ENCODE measurements around the gene FAM76B.
A peak's percentile ranks its signal among the peaks of the same experiment; 100 is the strongest.

The FAM76B gene

DNA sequence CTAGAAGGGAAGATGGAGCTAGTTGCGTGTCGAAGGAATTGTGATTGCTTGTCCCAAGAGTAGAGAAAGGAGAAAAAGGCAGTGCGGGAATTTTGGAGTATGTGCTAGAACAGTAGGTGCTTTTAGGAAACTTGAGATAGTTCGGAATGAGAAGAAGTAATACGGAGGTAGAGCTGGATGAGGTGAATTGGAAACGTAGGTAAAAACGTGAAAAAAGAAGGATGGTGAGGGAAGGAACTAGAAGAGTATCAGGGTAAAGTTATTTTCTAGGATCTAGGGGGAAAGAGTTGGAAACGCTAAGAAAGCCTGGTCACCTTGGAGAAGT is 2.1 kb upstream of the FAM76B start:
- no peak for DNase-seq

DNA sequence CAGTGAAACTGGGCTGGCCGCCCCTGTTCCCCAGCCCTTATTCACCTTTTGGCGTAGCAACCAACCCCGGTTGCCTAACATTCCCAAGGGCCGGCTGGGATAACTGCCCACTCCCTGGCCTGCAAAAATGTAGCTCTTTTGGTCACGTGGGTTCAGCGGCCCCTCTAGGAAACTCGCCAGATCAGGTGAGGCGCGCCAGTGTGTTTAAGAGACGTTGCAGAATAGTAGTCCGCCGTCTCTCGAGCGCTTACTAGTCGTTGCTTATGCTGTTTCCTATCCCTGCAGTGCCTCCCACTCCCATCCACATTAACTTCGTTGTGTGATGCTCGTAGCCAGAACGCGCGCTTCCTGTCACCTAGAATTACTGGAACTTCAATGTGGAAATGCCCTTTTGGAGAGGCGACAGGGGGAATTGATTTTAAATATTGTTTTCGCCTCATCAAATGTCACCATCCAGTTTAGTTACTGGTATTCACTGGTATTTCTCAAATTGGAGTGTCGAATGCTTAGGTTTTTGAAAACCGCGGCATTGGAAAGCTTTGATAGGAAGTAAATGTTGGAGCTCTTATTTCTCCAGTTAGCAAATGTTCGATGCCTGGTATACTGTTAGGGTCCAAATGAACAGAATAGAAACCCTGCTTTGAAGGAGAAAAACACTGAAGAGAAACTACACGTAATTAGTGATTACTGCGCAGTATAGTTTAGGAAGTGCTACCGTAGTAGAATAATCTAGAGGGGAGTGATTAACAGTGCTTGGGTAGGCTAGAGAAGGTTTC is 1.5 kb upstream of the FAM76B start:
- peak; percentile 63 for DNase-seq

DNA sequence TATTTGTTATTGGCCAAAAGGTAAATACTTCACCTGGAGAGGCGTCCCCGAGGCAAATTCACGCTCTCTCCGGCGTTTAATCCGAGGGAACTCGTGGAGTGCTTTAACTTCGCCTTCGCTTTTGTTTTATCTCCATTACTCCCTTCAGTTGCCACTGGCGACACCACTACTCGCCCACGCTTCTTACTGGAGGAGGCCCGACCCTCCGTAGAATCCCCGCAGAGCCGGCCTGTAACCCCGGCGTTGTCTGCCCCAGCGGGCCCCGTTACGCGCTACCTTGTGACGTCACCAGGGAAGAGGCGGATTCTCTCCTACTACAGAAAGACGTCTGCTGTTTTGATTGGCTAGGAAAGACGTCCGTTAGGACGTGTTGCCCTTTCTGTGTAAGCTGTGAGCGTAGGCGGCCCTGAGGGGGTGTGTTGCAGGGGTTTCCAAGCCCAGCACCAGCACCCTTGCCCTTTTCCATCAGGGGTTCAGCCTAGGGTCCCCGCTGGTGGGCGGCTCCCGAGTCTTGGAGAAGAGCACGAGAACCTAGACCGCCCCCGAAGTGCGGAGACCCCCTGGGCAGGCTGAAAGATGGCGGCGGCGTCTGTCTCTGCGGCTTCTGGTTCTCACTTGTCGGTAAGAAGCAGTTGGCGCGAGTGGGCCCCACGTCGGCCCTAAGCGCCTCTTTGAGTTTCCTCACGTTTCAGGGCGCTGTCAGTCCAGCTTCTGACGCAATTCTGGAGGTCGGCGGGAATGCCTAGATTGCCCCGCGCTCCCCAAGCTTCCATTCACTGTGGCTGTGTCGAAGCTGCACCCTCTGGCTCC is 746 bp upstream of the FAM76B start, which contains the start of gene CEP57:
Gene CEP57 (plus strand): TSS at position 376 of the 810 bp plus-strand sequence. CDS start 201 bp downstream, at position 577.
- peak; percentile 96 for DNase-seq

DNA sequence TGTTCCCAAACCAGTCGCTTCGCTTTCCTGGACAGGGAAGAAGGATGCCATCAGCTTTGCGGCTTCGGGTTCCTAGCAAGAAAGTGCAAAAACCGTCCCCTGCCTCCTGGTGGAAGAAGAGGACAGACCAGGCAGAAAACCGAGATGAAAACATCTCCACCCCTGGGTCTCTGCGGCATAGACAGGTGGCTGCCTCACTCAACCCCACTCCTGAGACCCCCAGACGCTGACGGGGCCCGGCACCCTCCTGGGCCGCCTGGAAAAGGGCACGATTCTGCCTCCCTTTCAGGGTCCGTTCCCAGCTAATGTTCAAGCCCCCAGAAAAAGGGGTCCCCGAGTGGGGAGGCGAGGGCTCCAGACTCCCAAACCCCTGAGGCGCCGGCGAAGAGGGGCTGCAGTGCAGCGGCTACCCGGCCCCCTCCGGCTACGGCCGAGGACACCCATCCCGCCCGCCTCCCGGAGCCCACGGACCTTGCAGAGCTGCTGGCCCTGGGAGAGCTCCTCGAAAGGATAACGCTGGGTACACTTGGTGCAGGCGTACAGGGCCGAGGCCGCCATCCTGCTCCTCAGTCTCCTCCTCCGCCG is 569 bp downstream of the FAM76B start:
- DNase-seq: no peak

DNA sequence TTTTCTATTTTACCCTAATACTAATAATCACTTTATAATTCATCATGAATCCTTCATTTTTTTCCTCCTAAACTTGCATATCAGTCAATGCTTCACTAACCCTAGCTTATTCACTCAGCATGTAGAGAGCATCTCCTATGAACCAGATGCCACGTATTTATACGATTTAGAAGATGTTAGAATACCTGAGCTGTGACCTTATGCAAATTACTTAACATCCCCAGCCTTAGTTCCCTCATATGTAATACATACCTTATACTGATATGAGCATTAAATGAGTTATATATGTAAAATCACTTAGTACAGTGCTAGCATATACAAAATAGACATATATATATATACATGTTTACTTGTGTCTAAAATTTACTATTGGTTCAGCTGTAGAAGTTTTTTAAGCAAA is 9.0 kb downstream of the FAM76B start:
- DNase-seq: no peak

DNA sequence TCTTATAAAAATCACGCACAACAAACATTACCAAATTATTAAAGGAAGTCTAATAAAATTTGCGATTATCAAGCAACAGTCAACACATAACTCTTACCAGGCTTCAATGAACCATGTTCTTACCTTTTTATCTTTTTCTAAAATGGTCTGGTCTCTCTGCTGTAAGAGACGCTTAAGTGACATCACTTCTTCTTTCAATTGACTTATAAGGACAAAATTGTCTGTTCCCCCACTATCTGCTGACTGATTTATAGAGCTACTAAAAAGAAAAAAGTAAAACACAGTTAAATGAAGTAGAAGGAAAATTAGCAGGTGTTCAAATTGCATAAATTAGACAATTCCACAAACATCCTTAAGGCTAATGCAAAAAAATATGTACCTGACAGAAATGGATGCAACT is 10.9 kb downstream of the FAM76B start:
- DNase-seq: no peak

DNA sequence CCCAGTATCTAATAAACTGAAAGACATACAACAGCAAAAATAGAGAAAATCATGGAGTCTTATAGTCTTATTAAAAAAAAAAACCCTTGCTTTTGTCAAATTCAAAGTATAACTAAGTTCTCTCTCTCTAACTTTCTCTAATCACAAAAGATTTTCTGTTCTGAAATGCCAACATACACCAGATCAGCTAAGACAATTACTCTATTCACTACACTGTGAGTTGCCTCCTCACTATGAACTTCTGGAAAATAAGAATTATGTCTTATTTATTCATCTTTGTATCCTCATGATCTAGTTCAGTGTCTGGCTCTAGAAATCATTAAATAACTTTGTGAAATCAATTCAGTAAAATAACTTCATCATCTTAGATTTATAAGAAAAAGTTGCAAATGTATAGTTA is 12.7 kb downstream of the FAM76B start:
- no peak for DNase-seq

DNA sequence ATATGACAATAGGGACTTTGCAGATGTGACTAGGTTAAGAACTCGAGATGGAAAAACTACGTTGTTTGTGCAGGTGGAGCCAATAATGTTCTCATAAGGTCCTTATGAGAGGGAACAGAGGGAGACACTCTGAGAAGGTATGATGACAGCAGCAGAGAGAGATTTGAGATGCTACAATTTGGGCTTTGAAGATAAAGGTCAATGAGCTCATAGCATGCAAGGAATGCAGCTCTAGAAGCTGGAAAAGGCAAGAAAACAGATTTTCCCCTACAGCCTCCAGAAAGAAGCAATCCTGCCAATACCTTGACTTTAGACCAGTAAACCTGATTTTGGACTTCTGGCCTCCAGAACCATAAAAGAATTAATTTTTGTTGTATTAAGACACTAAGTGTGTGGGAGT is 21.1 kb downstream of the FAM76B start:
- no peak for DNase-seq

DNA sequence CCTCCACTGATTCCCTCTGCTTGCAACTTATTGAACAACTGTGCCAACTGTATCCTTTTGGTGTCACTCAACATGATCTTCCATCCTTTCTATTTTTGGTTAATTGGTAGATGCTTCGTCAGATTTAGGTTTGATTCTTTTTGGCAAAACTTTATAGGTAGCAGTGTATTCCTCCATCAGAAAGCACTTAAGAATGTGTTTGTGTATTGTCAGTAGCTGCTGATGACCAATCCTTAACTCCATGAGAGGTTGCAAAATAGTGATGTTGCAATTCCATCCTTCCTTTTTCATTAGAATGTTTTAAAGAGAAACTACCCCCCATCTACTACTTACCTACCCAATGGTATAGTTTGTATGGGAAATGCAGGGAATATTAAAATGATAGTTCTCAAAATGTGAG is 22.1 kb downstream of the FAM76B start:
- no peak for DNase-seq

DNA sequence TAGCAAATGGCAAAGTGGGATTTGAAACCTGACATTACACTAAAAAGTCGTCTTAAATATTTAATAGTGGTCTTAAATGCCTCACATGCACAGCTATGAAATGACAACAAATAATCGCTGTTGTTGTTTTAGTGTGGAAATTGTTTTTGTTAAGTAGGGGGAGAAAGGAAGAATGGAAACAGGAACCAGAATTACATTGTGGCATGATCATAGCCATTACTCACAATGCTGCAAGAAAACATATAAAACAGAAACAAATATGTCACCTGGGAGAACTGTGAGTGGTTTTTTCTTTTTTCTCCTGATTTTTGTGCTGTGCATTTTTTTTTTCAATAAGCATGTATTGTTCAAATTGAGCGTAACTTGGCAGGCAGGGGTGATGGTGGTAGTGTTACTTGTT is 22.9 kb downstream of the FAM76B start:
- no peak for DNase-seq

DNA sequence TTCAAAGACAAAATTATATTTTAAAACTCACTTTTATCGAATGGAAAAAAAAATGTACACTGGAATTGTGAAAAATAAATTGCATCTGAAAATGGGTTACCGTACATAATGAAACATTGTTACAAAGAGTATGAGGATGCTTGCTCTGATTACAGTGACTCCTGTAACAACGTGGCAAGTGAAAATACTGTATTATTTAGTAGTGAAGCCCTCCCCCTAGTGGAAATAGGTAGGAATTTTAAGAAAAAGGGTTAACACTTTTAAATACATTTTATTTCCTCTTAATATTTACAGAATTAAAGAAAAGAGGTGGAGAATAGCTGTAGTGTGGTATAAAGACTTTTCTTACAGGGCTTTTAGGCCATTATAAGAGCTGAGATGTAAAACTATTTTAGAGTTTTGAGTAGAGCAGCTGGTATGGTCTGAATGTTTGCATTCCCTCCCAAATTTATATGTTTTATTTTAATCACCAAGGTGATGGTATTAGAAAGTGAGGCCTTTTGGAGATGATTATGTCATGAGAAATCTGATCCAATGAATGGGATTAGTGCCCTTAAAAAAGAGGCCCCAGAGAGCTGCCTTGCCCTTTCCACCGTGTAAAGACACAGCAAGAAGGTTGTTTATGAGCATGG is 25.2 kb downstream of the FAM76B start:
- peak; percentile 71 for DNase-seq

DNA sequence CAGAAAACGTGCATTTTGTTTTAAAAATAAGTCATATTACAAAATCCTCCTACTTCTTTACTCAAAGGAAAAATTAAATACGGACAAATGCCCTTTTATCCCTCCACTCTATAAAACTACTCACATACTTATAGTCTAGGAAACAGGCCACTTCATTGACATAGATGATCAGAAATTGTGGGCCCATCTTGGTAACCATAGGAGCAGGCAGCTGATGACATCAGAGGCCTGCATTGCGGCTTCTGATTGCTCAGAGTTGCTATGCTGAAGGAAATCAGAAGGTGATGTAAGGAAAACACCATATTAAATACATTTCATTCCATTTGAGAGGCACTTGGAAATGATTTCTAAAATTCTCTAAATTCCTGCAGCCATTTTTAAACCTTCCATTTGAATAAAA is 27.0 kb downstream of the FAM76B start:
- DNase-seq: no peak

DNA sequence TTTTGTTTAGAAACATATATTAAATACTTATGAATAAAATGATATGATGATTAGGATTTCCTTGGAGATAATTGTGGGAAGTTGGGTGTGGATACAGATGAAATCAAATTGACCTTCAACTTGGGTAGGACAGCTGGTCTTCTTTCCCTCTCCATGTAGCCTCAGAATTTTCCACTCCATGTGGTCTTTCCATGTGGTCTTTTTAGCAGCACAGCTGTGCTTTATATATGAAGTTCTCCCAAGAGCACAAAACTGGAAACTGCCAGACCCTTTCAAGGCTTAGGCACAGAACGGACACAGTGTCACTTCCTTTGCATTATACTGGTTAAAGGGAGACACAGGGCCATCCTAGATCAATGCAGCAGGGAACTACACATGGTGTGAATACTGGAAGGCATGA is 28.6 kb downstream of the FAM76B start:
- DNase-seq: no peak

DNA sequence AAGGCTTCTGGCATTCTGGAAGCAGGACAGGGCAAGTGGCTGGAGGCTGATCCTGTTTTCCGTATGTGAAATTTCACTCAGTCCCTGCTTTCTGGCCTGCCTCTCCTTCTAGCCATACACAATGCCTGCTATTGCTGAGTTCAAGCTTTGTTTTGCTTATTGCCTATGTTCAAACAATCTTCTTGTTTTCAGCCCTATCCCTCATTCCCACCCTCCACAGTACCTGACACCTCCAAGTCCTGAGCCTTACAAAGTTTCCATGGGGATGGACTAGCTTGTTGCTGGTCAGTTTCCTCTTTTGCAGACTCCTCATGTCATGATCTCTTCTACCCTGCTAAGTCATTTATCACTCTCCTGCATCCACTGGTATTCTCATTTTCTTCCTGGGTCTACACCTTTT is 38.1 kb downstream of the FAM76B start:
- no peak for DNase-seq

DNA sequence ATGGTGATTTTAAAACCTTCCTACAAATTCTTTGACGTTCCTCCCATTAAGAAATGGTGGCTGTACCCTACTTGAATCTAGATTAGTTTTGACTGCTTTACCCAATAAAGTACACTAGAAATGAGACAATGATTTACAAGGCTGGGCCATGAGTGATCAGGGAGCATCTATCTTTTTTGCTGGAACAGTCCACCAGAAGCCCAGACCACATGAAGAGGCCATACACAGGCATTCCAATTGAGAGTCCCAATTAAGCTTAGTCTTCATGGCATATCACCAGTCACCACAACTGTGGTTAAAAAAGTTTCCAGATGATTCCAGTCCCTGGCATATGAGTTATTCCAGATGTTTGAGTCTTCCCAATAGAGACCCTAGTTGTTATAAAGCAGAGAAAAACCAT is 39.5 kb downstream of the FAM76B start:
- DNase-seq: no peak

DNA sequence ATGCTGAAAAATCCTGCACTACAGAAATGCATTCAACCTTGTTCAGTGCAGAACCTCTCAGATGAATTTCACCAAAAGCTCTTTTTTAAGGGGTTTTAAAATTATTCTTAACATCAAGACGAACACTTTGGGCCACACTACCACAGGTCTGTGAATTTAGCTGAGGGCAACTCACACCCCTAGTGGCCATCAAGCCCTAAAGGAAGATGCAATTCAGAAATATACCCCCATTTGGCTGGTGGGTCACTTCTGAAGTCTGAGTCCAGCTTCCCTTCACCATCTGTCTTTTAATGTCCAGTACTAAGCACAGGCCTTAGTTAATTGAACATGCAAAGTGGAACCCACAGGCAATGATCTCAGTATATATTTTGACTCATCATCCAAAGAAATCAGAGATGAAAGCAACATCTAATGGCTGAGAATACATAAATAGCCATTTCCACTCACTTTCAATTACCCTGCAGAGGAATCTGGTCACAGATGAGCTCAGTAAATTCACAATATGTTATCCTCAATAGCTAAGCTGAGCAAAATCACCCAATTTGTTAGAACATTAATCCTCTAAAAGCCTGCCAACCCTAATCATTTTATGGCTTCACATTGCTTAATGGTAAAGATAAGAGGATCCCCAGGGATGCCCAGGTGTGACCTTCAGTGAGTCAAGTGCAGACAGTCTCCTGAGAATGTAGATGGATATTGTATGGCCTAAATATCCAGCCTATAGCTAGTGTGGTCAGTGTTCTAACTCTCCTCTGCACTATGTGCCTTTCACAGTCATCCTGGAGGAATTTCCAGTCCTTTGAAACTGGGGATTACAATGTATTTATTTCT is 50.3 kb downstream of the FAM76B start:
- no peak for DNase-seq

DNA sequence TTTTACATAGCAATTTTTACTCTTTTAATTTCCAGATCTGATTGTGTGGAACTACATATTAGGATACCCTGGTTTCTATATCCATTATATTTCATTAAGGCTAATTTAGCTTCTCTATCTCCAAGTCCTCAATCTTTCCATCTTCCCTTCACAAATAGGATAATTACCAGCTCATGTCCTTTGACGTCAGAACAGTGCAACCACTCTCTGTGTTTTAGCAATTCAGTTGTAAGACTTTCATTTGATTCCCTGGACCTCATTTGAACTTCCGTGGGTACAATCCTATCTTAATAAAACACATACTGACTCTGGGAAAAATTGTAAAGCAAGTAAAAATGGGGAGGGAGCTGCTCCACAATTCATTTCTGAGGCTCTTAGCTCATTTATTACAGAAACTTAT is 52.8 kb downstream of the FAM76B start:
- DNase-seq: no peak

DNA sequence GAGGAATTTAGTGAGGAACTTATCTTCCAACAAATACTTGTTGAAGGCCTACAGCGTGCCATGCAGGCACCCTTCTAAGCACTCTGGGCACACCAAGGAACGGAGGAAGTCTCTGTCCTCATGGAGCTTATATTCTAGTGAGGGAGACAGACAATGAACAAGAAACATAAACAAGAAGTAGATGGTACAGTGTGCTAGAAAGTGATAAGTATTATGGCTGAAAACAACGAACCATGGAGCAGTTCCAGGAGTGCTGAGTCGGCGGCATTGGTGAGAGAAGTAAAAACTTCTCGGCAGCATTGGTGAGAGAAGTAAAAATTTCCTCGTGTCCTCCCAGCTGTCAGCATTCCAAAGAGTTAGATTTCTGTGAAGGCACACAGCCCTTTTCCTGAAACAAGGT is 53.2 kb downstream of the FAM76B start:
- no peak for DNase-seq

DNA sequence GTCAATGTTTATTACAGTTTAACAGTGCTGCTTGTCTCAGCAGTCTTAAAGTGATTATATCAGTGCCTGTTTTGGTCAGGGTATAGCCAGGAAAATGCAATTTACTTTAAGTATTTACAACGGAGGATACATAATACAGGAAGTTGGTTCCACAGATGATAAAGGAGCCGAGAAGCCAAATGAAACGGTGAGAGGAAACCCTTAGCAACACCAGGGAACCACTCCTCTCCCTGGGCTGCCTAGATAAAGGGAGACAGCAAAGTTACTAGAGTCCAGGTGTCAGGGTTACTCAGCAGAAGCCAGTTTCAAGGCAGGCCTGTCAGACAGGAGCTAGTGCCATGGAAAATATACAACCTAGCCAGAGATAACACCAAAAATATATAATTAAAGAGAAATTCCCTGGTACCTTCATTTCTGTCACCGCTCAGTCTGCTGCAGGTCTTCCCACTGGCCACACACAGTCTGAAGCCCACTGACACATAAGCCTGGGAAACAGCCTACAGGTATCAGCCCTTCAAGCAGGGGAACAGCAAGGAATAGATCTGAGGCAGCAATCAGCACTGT is 55.5 kb downstream of the FAM76B start:
- DNase-seq: no peak

DNA sequence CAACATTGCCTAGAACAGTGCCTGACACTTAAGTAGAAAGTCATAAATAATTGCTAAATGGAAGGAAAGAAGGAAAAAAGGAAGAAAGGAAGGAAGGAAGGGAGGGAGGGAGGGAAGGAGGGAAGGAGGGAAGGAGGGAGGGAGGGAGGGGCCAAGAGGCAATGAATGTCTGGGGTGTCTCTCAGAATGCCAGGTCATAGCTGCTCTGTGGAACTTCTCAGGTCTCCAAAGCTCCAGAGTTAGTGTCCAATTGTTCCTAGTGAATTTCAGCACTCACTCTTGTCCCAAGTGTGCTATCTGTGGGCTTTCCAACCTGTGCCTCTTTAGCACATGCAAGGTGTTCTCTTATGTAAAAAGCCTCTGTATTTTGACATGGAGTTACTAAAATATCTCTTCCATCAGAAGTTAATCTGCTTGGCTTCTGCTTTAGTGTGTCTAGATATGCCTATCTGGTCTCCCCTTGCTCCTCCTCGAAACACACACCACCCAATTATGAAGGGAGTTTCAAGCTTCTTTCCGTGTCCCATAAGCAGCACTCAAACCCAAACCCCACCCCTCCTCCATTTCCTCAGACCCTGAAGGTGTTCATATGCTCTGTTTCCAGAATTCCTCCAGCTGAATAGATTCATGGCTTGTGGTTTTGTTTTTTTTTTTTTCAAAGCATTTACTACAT is 56.5 kb downstream of the FAM76B start:
- DNase-seq: no peak

DNA sequence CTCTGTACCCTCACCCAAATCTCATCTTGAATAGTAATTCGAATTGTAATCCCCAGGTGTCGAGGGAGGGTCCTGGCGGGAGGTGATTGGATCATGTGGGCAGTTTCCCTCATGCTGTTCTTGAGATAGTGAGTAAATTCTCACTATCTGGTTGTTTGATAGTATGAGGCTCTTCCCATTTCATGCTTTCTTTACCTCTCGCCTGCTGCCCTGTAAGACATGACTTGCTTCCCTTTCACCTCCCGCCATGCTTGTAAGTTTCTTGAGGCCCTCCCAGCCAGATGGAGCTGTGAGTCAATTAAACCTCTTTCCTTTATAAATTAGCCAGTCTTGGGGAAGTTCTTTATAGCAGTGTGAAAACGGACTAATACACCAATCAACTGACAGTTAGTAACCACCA is 60.1 kb downstream of the FAM76B start:
- no peak for DNase-seq

DNA sequence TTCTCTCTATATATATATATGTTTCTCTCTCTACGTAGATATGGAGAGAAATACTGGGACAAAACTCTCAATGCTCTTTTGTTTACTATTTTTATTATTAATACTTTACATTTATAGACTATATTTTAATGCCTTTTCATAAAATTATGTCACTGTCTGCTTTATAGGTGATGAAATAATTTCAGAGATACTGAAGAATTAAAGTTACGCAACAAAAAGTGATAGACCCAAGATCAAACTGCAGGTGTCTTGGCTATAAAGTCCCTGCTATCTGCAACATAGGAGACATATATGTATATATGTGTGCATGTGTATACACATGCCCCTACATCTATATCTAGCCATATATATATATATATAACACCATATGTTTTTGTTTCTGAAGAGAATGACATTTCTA is 60.8 kb downstream of the FAM76B start:
- no peak for DNase-seq

All from NCI-H774 (cell line).